OCI-LY7 (cell line): Measurements from ENCODE around the gene ACAA2.

Experiments used
- CTCF ChIP-seq: fragments of 200-600 bp; sonication (generic); conservative IDR thresholded peaks from 2 replicates; pipeline ENCODE4 v1.5.1; 2014; ENCODE audit warnings: mild to moderate bottlenecking, antibody characterized with exemption, low read length, moderate library complexity, mixed read lengths
- EZH2phosphoT487 ChIP-seq: fragments of 200-600 bp; sonication (generic); IDR thresholded peaks from 2 replicates; pipeline ENCODE4 v1.6.1; 2018; ENCODE audit warnings: low read depth, borderline replicate concordance, mild to moderate bottlenecking, mixed run types, antibody characterized with exemption, low read length, moderate library complexity, mixed read lengths

- no peak for TF ChIP-seq CTCF
- TF ChIP-seq EZH2phosphoT487: no peak
Observed at GRCh38 chr18:49815927-49816326, 2.6 kb upstream of the ACAA2 start.
